ENCODE data around the gene SLC6A6.

SLC6A6 gene

DNA sequence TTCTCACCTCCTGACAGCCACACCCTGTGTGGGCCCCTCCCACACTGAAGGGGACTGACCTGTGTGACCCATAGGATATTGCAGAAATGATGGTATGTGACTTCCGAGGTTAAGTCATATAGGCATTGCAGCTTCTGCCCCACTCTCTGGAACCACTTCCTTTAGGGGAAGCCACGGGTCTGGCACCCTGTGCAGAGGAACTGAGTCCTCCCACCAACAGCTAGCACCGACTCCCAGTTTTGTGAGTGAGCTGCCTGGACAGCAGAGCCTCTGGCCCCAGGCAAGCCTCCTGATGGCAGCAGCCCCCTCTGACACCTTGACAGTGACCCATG, 24.6 kb upstream of the SLC6A6 start:
- Histone ChIP-seq H3K4me1 (ENCODE audit: control insufficient read depth in 1 of 2, insufficient read depth in 1 of 2, low read depth in 1 of 2, low read length in 1 of 2) (peaks cover 65 to 96% of the 10 kb centered on the region in 2 experiments), H3K9me3 (no peaks in the 10 kb centered on the region), H3K27me3 (no peaks in the 10 kb centered on the region), H3K36me3 (no peaks in the 10 kb centered on the region), H3K27ac (peak overlapping the region; percentile 95), H3K4me3 (ENCODE audit: low read depth in 1 of 2, low read length in 1 of 2) (peak overlapping the region; percentile 40 to 49)
- TF ChIP-seq, protein P1, sequence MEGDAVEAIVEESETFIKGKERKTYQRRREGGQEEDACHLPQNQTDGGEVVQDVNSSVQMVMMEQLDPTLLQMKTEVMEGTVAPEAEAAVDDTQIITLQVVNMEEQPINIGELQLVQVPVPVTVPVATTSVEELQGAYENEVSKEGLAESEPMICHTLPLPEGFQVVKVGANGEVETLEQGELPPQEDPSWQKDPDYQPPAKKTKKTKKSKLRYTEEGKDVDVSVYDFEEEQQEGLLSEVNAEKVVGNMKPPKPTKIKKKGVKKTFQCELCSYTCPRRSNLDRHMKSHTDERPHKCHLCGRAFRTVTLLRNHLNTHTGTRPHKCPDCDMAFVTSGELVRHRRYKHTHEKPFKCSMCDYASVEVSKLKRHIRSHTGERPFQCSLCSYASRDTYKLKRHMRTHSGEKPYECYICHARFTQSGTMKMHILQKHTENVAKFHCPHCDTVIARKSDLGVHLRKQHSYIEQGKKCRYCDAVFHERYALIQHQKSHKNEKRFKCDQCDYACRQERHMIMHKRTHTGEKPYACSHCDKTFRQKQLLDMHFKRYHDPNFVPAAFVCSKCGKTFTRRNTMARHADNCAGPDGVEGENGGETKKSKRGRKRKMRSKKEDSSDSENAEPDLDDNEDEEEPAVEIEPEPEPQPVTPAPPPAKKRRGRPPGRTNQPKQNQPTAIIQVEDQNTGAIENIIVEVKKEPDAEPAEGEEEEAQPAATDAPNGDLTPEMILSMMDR (IDR thresholded peaks at IDR 0.05): peak; percentile 18

DNA sequence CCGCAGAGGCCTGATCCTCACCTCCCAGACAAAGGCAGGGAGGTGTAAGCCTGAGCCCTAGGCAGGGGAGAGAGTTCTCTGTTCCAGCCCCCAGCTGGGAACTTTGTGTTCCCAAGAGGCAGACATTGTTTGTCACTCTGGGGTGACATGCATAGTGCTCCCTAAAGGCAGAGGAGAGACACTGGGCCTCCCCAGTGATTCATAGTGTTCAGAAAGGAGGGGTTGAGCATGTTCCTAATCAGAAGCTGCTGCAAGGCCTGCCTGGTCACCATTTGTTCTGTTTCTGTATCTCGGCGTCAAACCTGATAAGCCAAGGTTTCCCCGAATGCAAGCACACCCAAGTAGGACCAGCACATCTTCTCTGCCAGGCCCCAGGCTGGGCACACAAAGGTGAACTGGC, 24.0 kb upstream of the SLC6A6 start:
- no peaks in the 10 kb centered on the region for H3K36me3 ChIP-seq
- H3K4me3 ChIP-seq (ENCODE audit: low read depth in 1 of 2, low read length in 1 of 2): peak overlapping the region; percentile 40 to 49
- H3K27ac ChIP-seq: peak overlapping the region; percentile 95
- TF ChIP-seq, protein P1 (IDR thresholded peaks at IDR 0.05): no peak
- no peaks in the 10 kb centered on the region for H3K27me3 ChIP-seq
- no peaks in the 10 kb centered on the region for H3K9me3 ChIP-seq
- peaks cover 65 to 96% of the 10 kb centered on the region in 2 experiments for H3K4me1 ChIP-seq (ENCODE audit: control insufficient read depth in 1 of 2, insufficient read depth in 1 of 2, low read depth in 1 of 2, low read length in 1 of 2)

DNA sequence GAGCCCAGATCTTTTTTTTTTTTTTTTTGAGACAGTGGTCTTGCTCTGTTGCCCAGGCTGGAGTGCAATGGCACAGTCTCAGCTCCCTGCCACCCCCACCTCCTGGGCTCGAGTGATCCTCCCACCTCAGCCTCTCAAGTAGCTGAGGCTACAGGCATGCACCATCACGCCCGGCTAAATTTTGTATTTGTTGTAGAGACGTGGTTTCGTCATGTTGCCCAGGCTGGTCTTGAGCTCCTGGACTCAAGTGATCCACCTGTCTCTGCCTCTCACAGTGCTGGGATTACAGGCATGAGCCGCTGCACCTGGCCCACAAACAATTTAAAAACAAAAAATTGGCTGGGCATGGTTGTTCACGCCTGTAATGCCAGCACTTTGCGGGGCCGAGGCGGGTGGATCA, 22.6 kb upstream of the SLC6A6 start:
- Histone ChIP-seq H3K9me3 (no peaks in the 10 kb centered on the region), H3K27me3 (no peaks in the 10 kb centered on the region), H3K4me3 (ENCODE audit: low read depth in 1 of 2, low read length in 1 of 2) (no peak overlapping the region), H3K36me3 (no peaks in the 10 kb centered on the region), H3K4me1 (ENCODE audit: control insufficient read depth in 1 of 2, insufficient read depth in 1 of 2, low read depth in 1 of 2, low read length in 1 of 2) (peaks cover 74 to 96% of the 10 kb centered on the region in 2 experiments), H3K27ac (peak overlapping the region; percentile 95)
- TF ChIP-seq, protein P1 (IDR thresholded peaks at IDR 0.05): no peak

DNA sequence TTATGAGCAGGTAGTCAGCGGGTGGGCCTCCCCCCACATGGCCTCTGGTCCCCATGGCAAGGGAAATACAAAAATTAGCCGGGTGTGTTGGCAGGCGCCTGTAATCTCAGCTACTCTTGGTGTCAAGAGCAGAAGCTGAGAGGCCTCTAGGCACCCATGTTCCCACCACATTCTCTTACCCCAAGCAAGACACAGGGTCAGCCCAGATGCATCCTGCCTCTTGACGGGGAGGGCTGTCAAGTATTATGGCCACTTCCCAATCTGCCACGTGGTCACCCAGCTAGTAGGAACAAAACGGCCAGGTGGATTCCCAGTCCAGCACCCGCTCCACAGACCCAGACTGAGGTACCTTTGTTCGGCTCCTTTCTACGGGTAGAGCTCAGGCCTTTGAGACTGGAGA, 16.2 kb upstream of the SLC6A6 start:
- H3K27me3 ChIP-seq: no peaks in the 10 kb centered on the region
- TF ChIP-seq, protein P1 (IDR thresholded peaks at IDR 0.05): no peak
- peaks cover 79 to 92% of the 10 kb centered on the region in 2 experiments for H3K4me1 ChIP-seq (ENCODE audit: control insufficient read depth in 1 of 2, insufficient read depth in 1 of 2, low read depth in 1 of 2, low read length in 1 of 2)
- peak overlapping the region; percentile 74 for H3K27ac ChIP-seq
- H3K36me3 ChIP-seq: no peaks in the 10 kb centered on the region
- no peak overlapping the region for H3K4me3 ChIP-seq (ENCODE audit: low read depth in 1 of 2, low read length in 1 of 2)
- no peaks in the 10 kb centered on the region for H3K9me3 ChIP-seq

DNA sequence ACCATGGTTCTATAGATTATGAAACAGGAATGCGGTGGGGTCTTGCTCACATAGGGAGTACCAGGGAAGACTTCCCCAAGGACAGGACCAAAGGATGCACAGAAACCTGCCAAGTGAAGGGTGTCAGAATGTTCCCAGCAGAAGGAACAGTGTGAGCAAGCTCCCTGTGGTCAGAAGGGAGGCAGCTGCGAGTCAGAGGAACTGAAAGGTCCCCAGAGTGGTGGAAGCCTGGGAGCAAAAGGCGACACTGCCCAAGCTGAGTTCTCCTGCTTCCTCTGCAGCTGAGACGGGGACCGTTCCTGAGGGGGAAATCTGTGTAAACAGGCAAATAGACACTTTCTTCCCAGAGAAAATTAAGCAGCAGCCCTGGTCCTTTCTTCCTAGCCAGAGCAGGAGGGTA, 14.2 kb upstream of the SLC6A6 start:
- TF ChIP-seq, protein P1 (IDR thresholded peaks at IDR 0.05): no peak
- peaks cover 89 to 94% of the 10 kb centered on the region in 2 experiments for H3K4me1 ChIP-seq (ENCODE audit: control insufficient read depth in 1 of 2, insufficient read depth in 1 of 2, low read depth in 1 of 2, low read length in 1 of 2)
- no peaks in the 10 kb centered on the region for H3K36me3 ChIP-seq
- no peaks in the 10 kb centered on the region for H3K27me3 ChIP-seq
- no peak overlapping the region for H3K4me3 ChIP-seq (ENCODE audit: low read depth in 1 of 2, low read length in 1 of 2)
- H3K27ac ChIP-seq: peak overlapping the region; percentile 46
- H3K9me3 ChIP-seq: no peaks in the 10 kb centered on the region

DNA sequence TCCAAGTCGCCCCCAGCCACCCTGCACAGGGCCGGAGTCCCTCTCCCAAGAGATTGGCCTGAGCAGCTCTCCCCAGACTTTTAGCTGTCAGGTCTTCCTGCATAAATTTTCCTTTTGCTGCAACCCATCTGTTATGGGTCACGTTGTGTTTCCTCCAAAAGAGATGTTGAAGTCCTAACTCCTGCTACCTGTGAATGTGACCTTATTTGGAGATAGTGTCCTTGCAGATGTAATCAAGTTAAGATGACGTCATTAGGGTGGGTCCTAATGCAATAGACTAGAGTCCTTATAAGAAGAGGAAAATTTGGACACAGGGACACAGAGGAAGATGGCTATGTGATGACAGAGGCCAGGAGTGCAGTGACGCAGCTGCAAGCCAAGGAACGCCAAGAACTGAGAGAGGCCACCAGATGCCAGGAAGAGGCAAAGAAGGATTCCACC, 13.2 kb upstream of the SLC6A6 start:
- Histone ChIP-seq H3K27me3 (no peaks in the 10 kb centered on the region), H3K27ac (no peak overlapping the region), H3K4me3 (ENCODE audit: low read depth in 1 of 2, low read length in 1 of 2) (no peak overlapping the region), H3K36me3 (no peaks in the 10 kb centered on the region), H3K4me1 (ENCODE audit: control insufficient read depth in 1 of 2, insufficient read depth in 1 of 2, low read depth in 1 of 2, low read length in 1 of 2) (peaks cover 83 to 84% of the 10 kb centered on the region in 2 experiments), H3K9me3 (no peaks in the 10 kb centered on the region)
- TF ChIP-seq, protein P1 (IDR thresholded peaks at IDR 0.05): no peak

Measured in neutrophil (primary cell).